ENCODE results near the gene KRIT1. TPM values are rescaled to one million over a fixed set of nuclear protein-coding genes. Genes with fewer than 3 reads are reported as not detected.

Gene KRIT1
- total and polyA plus RNA-seq, 2 of the 13 experiments (the other 11 are each of a cell fraction or from before 2014, with no cell fraction given): 29.4 to 37.7 TPM

DNA sequence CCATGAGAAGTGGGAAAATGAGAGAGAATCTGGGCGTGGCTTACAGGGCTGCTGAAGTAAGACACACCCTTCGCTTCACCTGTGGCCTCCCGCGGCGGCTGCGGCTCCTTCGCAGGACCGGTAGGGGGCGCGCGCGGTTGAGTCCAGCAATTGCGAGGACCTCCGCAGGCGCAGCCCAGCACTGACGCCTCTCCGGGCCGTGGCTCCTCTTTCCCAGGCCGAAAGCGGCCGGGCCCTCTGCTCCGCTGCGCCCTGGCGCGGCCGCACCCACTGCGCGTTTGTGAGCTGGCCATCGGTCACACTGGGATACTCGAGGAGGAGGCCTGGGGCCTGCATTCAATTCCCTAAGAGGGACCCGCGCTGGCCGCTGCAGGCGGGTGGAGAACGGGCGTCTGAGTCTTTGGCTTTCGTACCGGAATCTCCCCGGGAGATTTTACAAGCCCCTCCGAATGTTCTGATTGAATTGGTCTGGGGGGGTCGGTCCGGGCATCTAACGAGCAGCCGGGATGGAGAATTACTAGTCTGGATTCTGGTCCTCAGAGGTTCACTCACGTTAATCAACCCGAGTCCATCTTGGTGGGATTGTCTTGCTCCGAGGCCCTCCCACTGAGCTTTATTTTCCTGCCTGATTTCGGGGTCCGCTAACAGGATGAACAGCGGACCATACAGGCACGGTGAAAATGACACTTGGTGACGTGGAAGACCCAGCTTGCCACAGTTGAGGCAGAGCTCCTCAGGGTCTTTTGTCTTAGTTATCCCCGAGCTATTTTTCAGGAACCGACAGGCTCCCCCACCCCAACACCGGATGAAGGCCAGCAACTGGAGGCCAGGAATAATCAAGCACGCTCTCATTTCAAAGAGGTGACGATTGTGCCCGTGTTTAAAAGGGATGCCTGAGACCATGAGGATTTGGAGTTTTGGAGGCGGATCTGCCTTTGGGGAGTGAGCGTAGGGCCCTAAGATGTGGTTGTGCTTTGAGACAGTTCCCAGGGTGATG lies 66.5 kb downstream of the KRIT1 start, which contains the start of gene LRRD1 (continued):
- TF ChIP-seq, protein P1, sequence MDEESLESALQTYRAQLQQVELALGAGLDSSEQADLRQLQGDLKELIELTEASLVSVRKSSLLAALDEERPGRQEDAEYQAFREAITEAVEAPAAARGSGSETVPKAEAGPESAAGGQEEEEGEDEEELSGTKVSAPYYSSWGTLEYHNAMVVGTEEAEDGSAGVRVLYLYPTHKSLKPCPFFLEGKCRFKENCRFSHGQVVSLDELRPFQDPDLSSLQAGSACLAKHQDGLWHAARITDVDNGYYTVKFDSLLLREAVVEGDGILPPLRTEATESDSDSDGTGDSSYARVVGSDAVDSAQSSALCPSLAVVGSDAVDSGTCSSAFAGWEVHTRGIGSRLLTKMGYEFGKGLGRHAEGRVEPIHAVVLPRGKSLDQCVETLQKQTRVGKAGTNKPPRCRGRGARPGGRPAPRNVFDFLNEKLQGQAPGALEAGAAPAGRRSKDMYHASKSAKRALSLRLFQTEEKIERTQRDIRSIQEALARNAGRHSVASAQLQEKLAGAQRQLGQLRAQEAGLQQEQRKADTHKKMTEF (CRISPR knock-in tag; IDR thresholded peaks at IDR 0.05): peak; percentile 79; the same call in 1 of the 2 replicates
- TF ChIP-seq ZNF24 (IDR thresholded peaks at IDR 0.05) (no peak), RFX1 (IDR thresholded peaks at IDR 0.05) (no peak), MIER2 (CRISPR knock-in tag; IDR thresholded peaks at IDR 0.05) (no peak), ZNF724P (CRISPR knock-in tag; IDR thresholded peaks at IDR 0.05; ENCODE audit: borderline replicate concordance) (no peak), WIZ (CRISPR knock-in tag; IDR thresholded peaks at IDR 0.05) (0 out of 2 replicates have a peak, but pooled peaks have one; percentile 47), TAF15 (IDR thresholded peaks at IDR 0.05; ENCODE audit: low read depth, low read length, poor library complexity, severe bottlenecking) (peak; percentile 87), THAP11 (CRISPR knock-in tag; IDR thresholded peaks at IDR 0.05) (peak; percentile 50), ZKSCAN1 (IDR thresholded peaks at IDR 0.05; ENCODE audit: low read length) (no peak), ZNF12 (CRISPR knock-in tag; IDR thresholded peaks at IDR 0.05) (no peak), ZNF160 (CRISPR knock-in tag; IDR thresholded peaks at IDR 0.05) (peak; percentile 67; the same call in 1 of the 2 replicates), ZNF263 (CRISPR knock-in tag; IDR thresholded peaks at IDR 0.05) (peak; percentile 76), ZNF331 (CRISPR knock-in tag; IDR thresholded peaks at IDR 0.05) (peak; percentile 87), XRCC5 (optimal IDR thresholded peaks at IDR 0.05; ENCODE audit: low read length) (peak; percentile 90), ZNF367 (CRISPR knock-in tag; IDR thresholded peaks at IDR 0.05; ENCODE audit: borderline replicate concordance) (0 out of 2 replicates have a peak, but pooled peaks have one; percentile 32), STAT6 (CRISPR knock-in tag; IDR thresholded peaks at IDR 0.05; ENCODE audit: borderline replicate concordance) (no peak)
- TF ChIP-seq, protein P2, sequence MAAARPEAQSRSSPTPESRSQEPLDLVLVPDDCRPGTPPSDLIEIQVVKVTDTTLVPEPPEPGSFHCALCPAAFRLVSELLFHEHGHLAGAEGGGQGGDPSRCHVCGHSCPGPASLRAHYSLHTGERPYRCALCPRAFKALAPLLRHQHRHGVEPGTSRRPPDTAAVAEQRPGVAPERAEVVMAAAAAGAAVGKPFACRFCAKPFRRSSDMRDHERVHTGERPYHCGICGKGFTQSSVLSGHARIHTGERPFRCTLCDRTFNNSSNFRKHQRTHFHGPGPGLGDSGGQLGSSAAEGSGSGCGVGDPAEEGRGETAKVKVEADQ (CRISPR knock-in tag; IDR thresholded peaks at IDR 0.05; ENCODE audit: borderline replicate concordance): 0 out of 2 replicates have a peak, but pooled peaks have one; percentile 48
- TF ChIP-seq, protein P3, sequence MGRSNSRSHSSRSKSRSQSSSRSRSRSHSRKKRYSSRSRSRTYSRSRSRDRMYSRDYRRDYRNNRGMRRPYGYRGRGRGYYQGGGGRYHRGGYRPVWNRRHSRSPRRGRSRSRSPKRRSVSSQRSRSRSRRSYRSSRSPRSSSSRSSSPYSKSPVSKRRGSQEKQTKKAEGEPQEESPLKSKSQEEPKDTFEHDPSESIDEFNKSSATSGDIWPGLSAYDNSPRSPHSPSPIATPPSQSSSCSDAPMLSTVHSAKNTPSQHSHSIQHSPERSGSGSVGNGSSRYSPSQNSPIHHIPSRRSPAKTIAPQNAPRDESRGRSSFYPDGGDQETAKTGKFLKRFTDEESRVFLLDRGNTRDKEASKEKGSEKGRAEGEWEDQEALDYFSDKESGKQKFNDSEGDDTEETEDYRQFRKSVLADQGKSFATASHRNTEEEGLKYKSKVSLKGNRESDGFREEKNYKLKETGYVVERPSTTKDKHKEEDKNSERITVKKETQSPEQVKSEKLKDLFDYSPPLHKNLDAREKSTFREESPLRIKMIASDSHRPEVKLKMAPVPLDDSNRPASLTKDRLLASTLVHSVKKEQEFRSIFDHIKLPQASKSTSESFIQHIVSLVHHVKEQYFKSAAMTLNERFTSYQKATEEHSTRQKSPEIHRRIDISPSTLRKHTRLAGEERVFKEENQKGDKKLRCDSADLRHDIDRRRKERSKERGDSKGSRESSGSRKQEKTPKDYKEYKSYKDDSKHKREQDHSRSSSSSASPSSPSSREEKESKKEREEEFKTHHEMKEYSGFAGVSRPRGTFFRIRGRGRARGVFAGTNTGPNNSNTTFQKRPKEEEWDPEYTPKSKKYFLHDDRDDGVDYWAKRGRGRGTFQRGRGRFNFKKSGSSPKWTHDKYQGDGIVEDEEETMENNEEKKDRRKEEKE (IDR thresholded peaks at IDR 0.05): no peak
- TF ChIP-seq, protein P4, sequence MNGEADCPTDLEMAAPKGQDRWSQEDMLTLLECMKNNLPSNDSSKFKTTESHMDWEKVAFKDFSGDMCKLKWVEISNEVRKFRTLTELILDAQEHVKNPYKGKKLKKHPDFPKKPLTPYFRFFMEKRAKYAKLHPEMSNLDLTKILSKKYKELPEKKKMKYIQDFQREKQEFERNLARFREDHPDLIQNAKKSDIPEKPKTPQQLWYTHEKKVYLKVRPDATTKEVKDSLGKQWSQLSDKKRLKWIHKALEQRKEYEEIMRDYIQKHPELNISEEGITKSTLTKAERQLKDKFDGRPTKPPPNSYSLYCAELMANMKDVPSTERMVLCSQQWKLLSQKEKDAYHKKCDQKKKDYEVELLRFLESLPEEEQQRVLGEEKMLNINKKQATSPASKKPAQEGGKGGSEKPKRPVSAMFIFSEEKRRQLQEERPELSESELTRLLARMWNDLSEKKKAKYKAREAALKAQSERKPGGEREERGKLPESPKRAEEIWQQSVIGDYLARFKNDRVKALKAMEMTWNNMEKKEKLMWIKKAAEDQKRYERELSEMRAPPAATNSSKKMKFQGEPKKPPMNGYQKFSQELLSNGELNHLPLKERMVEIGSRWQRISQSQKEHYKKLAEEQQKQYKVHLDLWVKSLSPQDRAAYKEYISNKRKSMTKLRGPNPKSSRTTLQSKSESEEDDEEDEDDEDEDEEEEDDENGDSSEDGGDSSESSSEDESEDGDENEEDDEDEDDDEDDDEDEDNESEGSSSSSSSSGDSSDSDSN (CRISPR knock-in tag; IDR thresholded peaks at IDR 0.05): peak; percentile 99
